Measurements from ENCODE around the gene KRT31. TPM values are rescaled to one million over a fixed set of nuclear protein-coding genes. Genes with fewer than 3 reads are reported as not detected.
A peak's percentile ranks its signal among the peaks of the same experiment; 100 is the strongest.

KRT31 gene
- total RNA-seq, 1 donor from 2014 or later = not detected

DNA sequence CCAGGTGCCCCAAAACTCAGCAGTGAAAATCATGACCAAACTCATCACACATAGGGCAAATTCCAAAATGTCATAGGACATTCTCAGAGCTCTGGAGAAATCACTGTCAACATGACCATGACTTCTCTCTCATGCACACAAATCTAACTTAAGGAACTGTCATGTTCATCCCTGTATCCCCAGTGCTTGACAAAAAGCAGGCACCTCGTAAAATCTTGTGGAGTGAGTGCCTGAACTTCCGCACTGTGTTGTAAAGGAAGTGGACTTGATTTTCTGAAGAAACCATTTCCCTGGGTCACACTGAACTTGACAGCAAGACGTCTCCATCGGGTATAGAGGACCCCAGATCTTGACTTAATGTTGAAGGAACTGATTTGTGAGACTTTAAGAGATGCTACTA is 24.2 kb upstream of the KRT31 start:
- Mint-ChIP-seq H3K36me3 (ENCODE audit: low read depth) (peaks cover 4% of the 10 kb centered on the region), H3K9me3 (no peaks in the 10 kb centered on the region), H3K4me1 (peaks cover 16% of the 10 kb centered on the region), H3K27me3 (ENCODE audit: low read depth) (no peaks in the 10 kb centered on the region), H3K4me3 (no peak overlapping the region), H3K27ac (ENCODE audit: unreplicated experiment) (peak overlapping the region; percentile 6)
- DNase-seq (ENCODE audit: low read depth, low spot score) = no peak
- TF ChIP-seq, protein P1, sequence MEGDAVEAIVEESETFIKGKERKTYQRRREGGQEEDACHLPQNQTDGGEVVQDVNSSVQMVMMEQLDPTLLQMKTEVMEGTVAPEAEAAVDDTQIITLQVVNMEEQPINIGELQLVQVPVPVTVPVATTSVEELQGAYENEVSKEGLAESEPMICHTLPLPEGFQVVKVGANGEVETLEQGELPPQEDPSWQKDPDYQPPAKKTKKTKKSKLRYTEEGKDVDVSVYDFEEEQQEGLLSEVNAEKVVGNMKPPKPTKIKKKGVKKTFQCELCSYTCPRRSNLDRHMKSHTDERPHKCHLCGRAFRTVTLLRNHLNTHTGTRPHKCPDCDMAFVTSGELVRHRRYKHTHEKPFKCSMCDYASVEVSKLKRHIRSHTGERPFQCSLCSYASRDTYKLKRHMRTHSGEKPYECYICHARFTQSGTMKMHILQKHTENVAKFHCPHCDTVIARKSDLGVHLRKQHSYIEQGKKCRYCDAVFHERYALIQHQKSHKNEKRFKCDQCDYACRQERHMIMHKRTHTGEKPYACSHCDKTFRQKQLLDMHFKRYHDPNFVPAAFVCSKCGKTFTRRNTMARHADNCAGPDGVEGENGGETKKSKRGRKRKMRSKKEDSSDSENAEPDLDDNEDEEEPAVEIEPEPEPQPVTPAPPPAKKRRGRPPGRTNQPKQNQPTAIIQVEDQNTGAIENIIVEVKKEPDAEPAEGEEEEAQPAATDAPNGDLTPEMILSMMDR (conservative IDR thresholded peaks at IDR 0.05) = no peak

DNA sequence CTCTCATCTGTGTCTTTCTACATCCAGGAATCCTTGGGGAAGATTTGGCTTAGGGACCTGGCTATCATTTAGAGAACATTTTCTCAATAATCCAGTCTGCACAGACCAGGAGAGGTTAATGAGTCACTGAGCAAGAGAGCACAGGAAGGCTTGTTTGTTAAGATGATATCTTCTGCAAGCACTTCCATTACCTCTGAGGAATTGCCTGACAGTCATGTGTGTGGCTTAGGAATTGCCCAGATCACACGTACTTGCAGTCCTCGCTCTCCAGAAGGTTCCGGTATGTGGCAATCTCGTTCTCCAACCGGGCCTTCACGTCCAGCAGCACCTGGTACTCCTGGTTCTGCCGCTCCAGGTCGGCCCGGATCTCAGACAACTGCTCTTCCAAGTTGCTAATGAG is 23.7 kb upstream of the KRT31 start:
- Mint-ChIP-seq H3K9me3 (no peaks in the 10 kb centered on the region), H3K4me3 (no peak overlapping the region), H3K36me3 (ENCODE audit: low read depth) (peaks cover 4% of the 10 kb centered on the region), H3K4me1 (peaks cover 21% of the 10 kb centered on the region), H3K27me3 (ENCODE audit: low read depth) (no peaks in the 10 kb centered on the region), H3K27ac (ENCODE audit: unreplicated experiment) (no peak overlapping the region)
- no peak for DNase-seq (ENCODE audit: low read depth, low spot score)
- TF ChIP-seq, protein P1 (conservative IDR thresholded peaks at IDR 0.05) = no peak

DNA sequence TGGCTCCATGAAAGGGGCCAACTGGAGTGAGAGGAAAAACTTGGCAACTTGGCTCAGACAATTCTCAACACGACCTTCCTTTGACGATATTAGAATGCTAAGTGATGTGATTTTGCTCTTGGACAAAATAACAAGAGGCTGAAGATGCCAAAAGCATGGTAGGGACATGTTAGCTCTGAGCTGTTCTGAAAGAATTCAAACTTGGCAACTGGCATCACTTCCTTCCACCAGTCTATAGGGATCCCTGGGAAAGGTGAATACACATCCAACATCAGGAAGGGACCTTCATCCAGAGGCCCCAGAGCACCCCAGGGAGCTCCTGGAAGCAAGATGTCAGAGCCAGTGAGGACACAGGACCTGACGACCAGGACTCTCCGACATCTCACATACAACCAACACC is 22.7 kb upstream of the KRT31 start:
- Mint-ChIP-seq H3K4me3 (no peak overlapping the region), H3K4me1 (peaks cover 24% of the 10 kb centered on the region), H3K36me3 (ENCODE audit: low read depth) (peaks cover under 1% of the 10 kb centered on the region), H3K27ac (ENCODE audit: unreplicated experiment) (no peak overlapping the region), H3K9me3 (peaks cover 2% of the 10 kb centered on the region), H3K27me3 (ENCODE audit: low read depth) (no peaks in the 10 kb centered on the region)
- TF ChIP-seq, protein P1 (conservative IDR thresholded peaks at IDR 0.05) = no peak
- no peak for DNase-seq (ENCODE audit: low read depth, low spot score)

DNA sequence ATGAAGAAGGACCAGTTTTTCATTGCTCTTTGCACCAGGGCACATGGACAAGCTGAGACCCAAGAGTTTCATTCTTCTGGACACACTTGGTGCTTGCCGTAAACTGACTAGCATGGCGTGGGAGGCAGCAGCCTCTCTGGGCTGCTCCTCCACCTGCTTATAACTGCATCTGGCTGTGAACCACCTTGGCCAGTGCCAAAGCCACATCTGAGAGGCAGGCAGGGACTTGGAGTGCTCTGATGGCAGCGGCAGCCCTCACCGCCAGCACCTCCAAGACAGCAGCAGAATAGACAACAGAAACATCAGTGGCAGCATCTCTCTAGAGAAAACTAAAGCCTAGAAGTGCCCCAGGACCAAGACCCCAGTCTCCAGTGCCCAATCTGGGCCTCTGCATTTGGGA is 22.3 kb upstream of the KRT31 start:
- no peaks in the 10 kb centered on the region for H3K36me3 Mint-ChIP-seq (ENCODE audit: low read depth)
- TF ChIP-seq, protein P1 (conservative IDR thresholded peaks at IDR 0.05) = no peak
- H3K27me3 Mint-ChIP-seq (ENCODE audit: low read depth) = no peaks in the 10 kb centered on the region
- H3K9me3 Mint-ChIP-seq = peaks cover 2% of the 10 kb centered on the region
- H3K4me3 Mint-ChIP-seq = no peak overlapping the region
- DNase-seq (ENCODE audit: low read depth, low spot score) = no peak
- no peak overlapping the region for H3K27ac Mint-ChIP-seq (ENCODE audit: unreplicated experiment)
- peaks cover 22% of the 10 kb centered on the region for H3K4me1 Mint-ChIP-seq

DNA sequence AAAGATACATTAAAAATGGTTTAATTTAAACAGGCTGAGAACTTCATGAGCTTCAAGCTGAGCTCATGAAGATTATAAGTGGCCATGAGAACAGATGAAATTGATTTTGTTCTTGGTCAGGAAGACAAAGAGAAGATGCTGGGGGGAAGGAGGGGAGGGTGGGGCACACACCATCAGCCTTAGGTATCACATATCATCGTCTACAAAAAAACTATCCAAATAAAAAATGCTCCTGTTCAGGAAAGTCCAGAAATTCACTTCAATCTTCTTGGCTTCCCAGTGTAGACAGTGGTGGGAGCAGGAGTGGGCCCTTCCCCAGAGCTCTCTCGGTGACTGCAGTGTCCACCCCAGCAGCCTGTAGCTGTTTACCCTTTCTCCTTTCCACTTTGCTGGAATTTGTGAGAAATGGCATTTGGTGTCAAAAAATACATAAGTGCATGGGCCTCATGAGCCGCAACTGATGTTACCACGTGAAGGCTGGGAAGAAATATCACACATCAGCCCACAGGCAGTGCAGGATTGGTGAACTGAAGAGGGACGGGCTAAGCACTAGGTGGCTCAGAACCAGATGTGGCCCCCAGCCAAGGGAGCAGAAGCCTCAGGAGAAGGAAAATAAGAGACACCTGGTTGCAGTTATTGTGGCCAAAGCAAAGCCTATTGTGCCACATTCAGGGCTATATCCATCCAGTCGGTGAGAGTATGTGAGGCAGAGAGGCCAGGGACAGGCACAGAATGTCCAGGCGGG is 20.9 kb upstream of the KRT31 start:
- Mint-ChIP-seq H3K27me3 (ENCODE audit: low read depth) (no peaks in the 10 kb centered on the region), H3K9me3 (peaks cover 2% of the 10 kb centered on the region), H3K4me1 (peaks cover 26% of the 10 kb centered on the region), H3K36me3 (ENCODE audit: low read depth) (no peaks in the 10 kb centered on the region), H3K4me3 (no peak overlapping the region), H3K27ac (ENCODE audit: unreplicated experiment) (no peak overlapping the region)
- DNase-seq (ENCODE audit: low read depth, low spot score) = no peak
- TF ChIP-seq, protein P1 (conservative IDR thresholded peaks at IDR 0.05) = no peak

All from neural crest cell (in vitro differentiated cells).